Cardiac atrium fibroblast (primary cell): ENCODE data around the gene ALX4. TPM values are rescaled to one million over a fixed set of nuclear protein-coding genes. Genes with fewer than 3 reads are reported as not detected.

Experiments
- total RNA-seq: library from RNA; depleted of rRNA; stranded (reverse); fragments of >200 nt; gene quantifications from 2 replicates; pipeline ENCODE4 v1.2.3, GENCODE V29; 2015

ALX4 gene
- not detected in 2 replicates for total RNA-seq

GRCh38 chr11:44309478-44310205, at the start of gene ALX4:
Gene ALX4, minus strand, starts transcription at chr11:44310139. Its CDS starts 77 bp downstream, at chr11:44310062.

Other genes starting within 250 kb of the ALX4 start
- gene ACCS, start 243.9 kb downstream of the ALX4 start, total RNA-seq, result 5.6 and 11.7 TPM in 2 replicates
- gene EXT2, start 214.5 kb downstream of the ALX4 start, total RNA-seq, result 153 and 175 TPM in 2 replicates